ENCODE data around the gene RTCA. TPM values are rescaled to one million over a fixed set of nuclear protein-coding genes. Genes with fewer than 3 reads are reported as not detected.
"Not testable (repeated sequence)": the region's sequence is repeated elsewhere in the genome, so short reads cannot be mapped to it uniquely, and the experiment has no call there.

RTCA gene
- total RNA-seq, result 16.6 TPM

DNA sequence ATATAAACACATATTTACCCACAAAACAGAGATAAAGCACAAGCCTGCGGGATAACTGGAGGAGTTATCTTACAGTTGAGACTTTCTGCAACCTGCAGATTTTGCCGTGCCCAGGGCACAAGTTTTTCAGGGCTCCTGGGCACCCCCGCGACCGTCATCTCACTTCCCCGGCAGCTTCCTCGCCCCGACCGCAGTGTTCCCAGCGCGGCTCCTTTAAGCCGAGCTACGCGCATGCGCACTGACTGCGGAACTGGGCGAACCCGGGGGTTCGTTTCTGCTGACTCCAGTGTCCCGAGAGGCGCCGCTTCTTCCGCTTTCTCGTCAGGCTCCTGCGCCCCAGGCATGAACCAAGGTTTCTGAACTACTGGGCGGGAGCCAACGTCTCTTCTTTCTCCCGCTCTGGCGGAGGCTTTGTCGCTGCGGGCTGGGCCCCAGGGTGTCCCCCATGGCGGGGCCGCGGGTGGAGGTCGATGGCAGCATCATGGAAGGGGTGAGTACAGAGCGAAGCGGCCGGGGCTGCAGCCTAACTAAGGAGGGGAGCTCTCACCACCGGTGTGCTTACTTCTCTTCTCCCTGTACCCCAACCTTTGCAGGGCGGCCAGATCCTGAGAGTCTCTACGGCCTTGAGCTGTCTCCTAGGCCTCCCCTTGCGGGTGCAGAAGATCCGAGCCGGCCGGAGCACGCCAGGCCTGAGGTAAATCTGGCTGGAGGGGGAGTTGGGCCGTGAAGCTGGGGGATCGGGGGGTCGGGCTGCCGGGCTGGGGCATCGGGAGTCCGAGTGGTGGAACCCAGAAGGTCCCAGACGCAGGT is at the start of gene RTCA:
TSS of gene RTCA (plus strand) at position 286 of the 810 bp plus-strand sequence. CDS start at position 446, 160 bp downstream.
- peak; percentile 98 for ATAC-seq
- peak; percentile 97 for DNase-seq (ENCODE audit: low spot score)

DNA sequence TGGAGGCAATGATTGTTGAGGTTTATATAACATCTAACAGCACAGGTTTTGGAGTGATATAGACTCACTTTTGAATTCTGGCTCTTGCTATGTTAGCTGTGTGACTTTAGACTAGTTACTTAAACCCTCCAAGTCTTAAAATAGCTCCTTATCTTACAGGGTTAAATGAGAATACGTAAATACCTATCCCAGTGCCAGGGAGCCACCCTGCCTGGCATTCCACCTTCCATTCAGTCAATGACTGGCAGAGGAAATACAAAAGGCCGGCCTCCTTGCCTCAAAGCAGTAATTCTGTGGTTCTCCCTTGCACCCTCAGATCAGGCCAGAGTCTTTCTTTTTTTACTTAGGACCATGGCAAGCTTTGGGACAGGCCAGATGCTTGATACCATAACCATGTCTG is 48.2 kb upstream of the RTCA start:
- DNase-seq (ENCODE audit: low spot score) (no peak), ATAC-seq (no peak)

DNA sequence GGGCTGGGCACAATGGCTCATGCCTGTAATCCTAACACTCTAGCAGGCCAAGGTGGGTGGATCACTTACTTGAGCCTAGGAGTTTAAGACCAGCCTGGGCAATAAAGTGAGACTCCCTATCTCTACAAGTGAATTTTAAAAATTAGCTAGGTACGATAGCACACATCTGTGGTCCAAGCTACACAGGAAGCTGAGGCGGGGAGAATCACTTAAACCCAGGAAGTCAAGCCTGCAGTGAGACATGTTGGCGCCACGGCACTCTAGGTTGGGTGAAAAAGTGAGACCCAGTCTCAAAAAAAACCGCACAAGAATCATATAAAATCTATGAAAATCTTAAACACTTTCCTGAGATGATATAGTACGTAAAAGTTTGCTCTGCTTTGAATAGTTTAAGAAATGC is 46.6 kb upstream of the RTCA start:
- ATAC-seq, result no peak
- no peak for DNase-seq (ENCODE audit: low spot score)

DNA sequence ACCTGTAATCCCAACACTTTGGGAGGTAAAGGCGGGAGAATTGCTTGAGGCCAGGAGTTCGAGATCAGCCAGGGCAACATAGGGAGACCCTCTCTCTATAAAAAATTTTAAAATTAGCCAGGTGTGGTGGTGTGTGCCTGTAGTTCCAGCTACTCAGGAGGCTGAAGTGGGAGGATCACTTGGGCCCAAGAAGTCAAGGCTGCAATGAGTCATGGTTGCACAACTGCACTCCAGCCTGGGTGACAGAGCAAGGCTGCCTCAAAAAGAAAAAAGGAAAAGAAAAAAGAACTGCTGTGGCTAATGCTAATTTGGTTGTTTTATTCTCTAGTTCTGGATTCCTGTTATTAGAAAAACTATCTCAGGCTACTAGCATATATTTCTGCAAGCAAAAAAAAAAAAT is 46.1 kb upstream of the RTCA start:
- no peak for ATAC-seq
- DNase-seq (ENCODE audit: low spot score), result no peak

DNA sequence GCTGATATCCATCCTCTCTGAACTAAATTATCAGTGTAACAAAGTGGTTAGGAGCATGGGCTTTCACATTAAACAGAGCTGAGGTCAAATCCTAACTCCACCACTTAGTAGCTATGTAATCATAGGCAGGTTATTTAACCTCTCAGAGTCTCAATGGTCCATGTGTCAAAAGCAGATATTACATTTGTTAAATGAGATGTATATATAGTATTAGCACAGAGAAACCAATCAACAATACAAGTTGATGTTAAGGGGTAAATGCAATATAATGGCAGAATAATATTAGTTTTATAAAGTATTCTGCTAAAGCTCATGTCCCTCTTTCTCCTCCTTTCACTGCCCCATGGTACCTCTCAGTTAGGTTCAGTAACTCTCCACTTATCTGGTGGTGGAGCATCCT is 43.6 kb upstream of the RTCA start:
- DNase-seq (ENCODE audit: low spot score), result no peak
- ATAC-seq, result no peak

DNA sequence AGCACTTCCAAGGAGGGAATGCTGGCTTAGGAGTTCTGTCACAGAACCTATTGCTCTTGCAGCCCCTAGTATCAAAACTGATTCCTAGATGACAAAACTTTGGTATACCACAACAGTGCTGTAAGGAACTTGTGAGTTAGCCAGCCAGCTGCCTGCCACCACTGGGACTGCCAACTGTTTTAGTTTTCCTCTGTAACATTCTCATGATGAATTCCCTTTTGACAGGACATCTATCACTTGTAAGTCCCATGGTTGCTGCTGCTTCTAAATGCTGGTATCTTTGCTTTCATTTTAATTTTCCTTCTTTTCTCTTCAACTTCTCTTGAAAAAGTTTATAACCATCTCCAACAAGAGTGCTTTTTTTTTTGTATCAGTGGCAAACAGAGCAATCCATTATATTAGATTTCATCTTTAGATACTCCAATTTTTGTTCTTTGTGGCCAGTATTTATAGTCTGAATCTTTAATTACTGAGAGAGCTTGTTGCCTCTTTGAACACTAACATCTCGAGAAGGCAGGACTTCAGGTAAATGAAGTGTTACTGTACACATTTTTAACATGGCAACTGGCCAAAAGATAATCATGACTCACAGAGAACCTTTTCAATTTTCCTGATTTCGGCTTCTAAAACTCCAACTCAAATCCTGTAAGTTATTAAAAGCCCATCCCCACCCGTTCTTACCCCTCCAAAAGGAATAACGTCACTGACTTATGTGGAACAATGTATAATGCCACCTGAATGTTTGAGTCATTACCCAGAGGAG is 36.2 kb upstream of the RTCA start:
- DNase-seq (ENCODE audit: low spot score) (no peak), ATAC-seq (no peak)

DNA sequence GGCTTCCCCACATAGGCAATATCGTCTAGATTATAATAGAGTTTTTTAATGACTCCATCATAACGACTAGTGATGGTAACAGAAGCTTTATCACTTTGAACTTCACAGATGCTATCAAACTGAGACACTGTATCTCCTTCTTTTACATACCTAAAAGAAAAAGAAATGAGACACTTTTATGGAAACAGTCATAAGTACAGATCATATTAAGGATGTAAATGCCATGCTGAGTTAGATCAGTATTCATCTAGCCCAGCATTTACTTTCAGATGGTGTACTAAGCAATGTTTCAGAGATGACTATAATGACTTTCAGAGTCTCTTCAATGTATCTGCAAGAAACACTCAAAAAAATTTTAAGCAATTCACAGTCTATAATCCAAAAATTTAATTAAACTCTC is 35.3 kb upstream of the RTCA start:
- no peak for ATAC-seq
- DNase-seq (ENCODE audit: low spot score), result no peak

DNA sequence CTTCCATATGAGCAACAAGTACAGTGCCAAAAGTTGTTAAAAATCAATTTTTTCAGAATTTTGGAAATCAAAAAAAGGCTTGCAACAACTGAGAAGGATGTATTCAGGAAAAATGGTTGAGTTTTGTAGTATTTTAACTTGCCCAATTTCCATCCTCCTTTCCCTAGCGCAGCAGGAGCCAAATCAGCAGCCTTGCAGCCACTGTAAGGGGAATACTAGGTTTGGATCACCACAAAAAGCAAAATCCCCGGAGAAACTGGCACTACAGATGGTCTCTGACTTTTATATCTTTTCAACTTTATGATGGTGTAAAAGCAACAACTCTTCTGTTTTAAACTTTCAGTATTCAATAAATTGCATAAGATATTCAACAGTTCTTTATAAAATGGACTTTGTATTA is 34.3 kb upstream of the RTCA start:
- DNase-seq (ENCODE audit: low spot score), result no peak
- no peak for ATAC-seq

DNA sequence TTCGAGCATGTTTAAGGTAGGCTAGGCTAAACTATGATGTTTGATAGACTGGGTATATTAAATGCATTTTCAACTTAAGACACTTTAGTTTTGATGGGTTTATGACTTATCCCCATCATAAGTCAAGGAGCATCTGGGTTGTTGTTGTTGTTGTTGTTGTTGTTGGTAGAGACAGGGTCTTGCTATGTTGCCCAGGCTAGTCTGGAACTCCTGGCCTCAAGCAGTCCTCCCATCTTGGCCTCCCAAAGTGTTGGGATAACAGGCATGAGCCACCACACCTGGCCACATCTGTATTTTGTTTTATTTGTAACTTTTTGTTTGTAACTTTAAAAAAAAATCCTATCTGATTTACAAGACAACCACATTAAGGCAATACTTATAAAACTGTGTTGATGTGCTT is 33.9 kb upstream of the RTCA start:
- DNase-seq (ENCODE audit: low spot score), result no peak
- no peak for ATAC-seq

DNA sequence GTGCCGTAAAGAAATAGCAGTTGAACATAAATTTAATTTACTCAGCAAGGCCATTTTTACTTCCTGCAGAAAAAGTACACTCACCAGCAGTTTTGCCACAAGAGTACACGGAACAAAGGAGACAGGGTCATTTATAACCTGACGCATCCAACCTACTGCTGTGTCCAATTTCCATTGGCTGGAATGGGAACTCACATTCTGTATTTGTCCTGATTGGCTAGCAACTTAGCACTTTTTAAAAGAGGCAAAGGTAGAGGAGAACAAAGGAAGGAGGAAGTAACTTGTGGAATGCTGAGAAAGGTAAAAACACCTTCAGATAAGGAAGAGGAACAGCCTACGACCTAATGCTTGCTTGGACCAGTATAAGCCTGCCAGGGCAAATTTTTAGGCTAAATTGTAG is 32.5 kb upstream of the RTCA start:
- not testable (repeated sequence) for ATAC-seq; DNase-seq (ENCODE audit: low spot score)

DNA sequence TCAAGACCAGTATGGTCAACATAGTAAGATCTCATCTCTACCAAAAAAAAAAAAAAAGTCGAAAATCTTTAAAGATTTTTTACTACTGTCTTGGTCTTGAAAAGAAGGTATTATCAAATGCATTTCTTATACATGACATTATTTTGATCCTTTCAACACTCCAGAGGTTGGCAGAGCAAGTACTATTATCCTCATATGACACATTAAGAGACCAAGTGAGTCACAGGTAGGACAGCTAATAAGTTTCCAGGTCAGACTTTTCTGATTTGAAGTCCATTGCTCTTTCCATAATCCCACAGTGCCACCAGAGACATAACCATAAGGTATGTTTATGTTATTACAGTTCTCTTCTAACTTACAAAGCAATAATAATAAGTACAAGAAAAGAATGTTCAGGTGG is 31.6 kb upstream of the RTCA start:
- no peak for ATAC-seq

DNA sequence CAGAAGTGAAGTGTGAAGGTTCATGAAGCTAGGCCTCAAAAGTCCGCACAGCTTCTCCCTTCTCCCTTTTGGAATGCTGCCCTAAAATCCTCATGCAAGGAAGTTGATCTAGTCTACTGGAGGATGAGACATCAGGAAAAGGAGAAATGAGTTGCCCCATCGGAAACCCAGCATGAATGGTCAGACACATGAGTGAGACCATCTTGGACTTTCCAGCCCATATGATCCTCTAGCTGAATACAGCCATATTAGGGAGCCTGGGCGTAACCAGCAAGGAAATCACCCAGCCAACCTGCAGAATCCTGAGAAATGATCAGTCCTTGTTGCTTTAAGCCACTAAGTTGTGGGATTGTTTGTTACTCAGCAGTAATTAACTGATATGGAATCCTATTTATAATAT is 28.9 kb upstream of the RTCA start:
- ATAC-seq, result no peak
- no peak for DNase-seq (ENCODE audit: low spot score)

More for the DNA sequence above, 31.6 kb upstream of the RTCA start:
- DNase-seq (ENCODE audit: low spot score), result no peak

DNA sequence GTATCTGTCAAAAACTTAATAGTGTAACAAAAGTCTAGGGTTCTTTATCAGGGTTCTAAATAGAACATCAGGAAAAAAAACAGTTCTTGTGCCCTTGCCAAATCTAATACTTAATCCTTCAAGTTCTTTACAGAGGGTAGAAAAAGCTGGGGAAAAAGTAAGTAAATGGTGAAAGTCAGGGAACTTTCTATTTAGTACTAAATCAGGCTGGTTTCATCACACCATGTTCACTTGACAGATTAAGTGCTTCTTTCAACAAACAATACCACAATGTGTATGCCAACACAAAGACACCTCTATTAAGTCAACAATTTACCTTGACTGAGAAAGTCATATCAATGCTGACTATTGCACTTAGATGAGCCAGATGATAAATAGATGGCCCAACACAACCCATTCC is 26.1 kb upstream of the RTCA start:
- no peak for DNase-seq (ENCODE audit: low spot score)

DNA sequence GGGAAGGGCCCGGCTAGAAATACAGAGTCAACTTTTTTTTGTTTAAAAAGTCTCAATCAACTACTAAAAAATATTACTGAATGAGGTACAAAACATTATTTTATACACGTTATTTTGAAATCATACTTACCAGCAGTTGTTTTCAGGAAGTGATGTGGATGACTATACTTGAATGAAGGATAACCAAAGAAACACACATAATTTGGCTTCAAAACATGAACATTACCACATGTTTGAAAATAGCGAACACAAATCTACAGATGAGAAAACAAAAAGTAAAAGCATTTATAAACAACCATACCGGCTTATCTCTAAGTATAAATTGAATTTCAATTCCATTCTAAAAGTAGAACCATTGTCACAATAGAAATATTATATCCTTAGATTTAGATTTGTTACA is 25.4 kb upstream of the RTCA start:
- ATAC-seq, result no peak
- DNase-seq (ENCODE audit: low spot score), result no peak

More for the DNA sequence above, 26.1 kb upstream of the RTCA start:
- peak; percentile 80 for ATAC-seq

DNA sequence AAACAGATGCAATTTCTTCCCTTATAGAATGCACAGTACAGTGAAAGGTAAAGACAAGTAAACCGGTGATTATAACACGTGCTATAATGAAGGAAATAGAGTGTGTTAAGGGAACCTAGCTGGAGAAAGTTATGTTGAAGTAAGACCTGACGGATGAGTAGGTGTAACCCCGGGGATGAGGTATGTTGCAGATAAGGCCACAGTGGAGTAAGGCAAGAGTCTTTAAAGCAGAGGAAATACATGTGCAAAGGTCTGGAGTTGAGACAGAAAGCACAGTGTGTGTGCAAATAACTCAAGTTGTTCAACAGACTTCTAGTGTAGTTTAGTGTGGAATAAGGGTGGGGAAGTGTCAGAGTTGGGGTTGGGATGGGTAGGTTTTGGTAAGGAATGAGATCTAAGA is 19.3 kb upstream of the RTCA start:
- DNase-seq (ENCODE audit: low spot score) (no peak), ATAC-seq (no peak)

DNA sequence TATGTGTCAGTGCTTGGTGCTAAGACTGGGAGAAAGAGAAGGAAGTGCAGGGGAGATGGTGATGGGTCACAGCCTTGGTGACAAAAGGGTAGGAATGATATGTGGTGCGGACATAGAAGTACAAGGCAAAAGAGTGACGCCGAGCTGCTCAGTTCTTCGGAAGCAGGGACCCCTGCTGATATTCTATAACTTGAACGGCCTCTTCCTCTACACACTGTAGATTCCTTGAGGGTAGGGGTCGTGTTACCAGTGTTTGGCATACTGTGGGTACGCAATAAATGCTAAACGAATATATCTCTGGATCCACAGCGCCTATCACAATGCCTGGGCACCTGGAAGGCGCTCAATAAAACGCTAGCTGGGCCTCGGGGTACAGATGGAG is 16.9 kb upstream of the RTCA start:
- DNase-seq (ENCODE audit: low spot score) (no peak), ATAC-seq (peak; percentile 13)

DNA sequence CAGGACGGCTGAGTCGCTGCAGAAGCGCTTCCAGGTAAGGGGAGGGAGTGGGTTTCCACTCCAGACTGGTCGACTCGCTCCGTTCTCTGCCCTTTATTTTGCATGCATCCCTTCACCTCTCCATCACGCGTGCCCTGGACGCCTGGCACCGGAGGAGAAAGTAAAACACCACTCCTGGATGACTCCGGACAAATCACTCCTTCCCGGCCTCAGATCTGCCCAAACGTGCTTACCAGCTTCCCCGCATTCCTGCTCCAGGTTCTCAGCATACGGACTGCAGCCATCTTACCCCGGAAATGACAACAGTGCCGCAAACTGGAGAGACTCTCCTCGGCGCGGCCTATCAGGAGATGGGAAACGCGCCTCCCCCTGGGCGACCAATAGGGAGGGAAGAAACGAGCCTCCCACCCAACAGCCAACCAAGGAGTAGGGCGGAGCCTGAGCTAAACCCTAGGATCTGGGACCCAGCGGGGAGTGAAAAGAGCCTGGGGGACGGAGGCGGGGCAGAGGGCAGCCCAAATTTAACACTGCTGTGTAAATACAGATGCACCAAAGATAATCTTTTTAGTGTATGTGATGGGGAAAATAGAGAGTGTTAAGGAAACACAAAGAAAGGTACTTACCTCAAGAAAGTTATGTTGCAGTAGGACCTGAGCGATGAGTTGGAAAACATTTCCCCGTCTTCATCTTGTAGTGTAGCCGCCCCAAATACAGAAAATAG is 16.3 kb upstream of the RTCA start, which contains the start of gene DBT:
TSS of gene DBT (minus strand) at position 298 of the 721 bp plus-strand sequence. CDS start at position 284, 14 bp downstream.
- ATAC-seq (peak; percentile 100), DNase-seq (ENCODE audit: low spot score) (peak; percentile 96)

DNA sequence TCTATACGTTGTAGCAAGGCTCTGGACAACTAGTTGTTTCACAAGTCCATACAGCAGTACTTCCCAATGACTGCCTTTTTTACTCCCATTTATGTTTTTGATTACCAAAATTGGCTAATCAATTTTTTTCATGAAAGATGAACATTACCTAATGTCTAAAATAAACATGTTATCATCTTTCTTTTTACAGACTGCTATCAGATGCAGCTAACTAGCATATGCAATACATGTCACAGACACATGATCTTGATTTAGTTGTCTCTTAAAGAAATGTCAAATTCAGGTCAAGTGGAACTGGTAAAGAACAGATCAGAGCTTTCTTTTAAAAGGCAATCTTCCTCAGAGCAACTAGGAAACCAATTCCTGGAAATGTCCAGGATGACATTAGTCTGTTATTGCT is 15.8 kb upstream of the RTCA start:
- no peak for ATAC-seq

DNA sequence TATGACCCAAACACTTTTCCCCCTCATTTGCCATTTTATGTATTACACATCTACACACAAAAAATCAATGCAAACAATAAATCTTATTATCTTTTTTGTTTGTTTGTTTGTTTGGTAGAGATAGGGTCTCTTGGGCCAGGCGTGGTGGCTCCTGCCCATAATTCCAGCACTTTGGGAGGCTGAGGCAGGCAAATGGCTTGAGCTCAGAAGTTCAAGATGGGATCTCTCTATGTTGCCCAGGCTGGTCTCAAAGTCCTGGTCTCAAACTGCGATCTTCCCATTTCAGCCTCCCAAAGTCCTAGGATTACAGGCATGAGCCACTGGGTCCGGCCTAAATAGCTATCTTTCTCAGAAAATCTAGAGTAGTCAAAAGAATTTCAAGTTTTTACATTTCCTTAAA is 15.2 kb upstream of the RTCA start:
- no peak for ATAC-seq
- no peak for DNase-seq (ENCODE audit: low spot score)

More for the DNA sequence above, 15.8 kb upstream of the RTCA start:
- no peak for DNase-seq (ENCODE audit: low spot score)

DNA sequence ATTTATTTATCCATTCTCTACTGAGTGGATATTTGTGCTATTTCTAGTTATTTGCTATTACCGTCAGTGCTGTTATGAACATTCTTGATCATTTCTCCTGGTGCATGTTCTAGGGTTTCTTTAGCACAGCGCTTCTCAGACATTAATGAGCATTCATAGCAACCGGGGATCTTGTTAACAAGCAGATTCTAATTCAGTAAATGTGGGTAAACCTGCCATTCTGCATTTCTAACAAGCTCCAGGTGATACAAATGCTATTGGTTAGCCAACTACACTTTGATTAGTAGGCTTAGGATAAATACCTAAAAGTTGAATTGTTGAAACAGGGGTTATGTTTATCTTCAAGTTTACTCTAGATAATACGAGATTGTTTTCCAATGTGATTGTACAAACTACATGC is 13.1 kb upstream of the RTCA start:
- DNase-seq (ENCODE audit: low spot score) (no peak), ATAC-seq (no peak)

DNA sequence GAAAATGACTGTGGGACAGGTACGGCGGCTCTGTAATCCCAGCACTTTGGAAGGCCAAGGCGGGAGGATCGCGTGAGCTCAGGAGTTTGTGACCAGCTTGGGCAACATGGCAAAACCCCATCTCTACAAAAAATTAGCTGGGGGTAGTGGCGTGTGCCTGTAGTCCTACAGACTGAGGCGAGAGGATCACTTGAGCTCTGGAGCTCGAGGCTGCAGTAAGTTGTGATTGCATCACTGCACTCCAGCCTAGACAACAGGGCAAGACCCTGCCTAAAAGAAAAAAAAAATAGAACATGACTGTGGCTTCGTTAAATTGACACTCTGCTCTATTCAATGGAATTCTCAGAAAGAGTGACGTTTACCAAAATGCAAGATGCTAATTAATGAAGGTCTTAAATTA is 12.5 kb upstream of the RTCA start:
- DNase-seq (ENCODE audit: low spot score) (no peak), ATAC-seq (no peak)
